ENCODE data around the gene APOLD1. TPM values are rescaled to one million over a fixed set of nuclear protein-coding genes. Genes with fewer than 3 reads are reported as not detected.
"Not testable (repeated sequence)": the region's sequence is repeated elsewhere in the genome, so short reads cannot be mapped to it uniquely, and the experiment has no call there.

Gene APOLD1, protein sequence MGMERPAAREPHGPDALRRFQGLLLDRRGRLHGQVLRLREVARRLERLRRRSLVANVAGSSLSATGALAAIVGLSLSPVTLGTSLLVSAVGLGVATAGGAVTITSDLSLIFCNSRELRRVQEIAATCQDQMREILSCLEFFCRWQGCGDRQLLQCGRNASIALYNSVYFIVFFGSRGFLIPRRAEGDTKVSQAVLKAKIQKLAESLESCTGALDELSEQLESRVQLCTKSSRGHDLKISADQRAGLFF
- total RNA-seq (2022) (5.2 and 5.3 TPM in 2 replicates), Bru-seq, nascent RNA (percentile 63 among the genes with signal in this experiment), BruChase-seq, experiment 1, labeled RNA remaining after a 6-hour chase (percentile 82 among the genes with signal in this experiment), BruChase-seq, experiment 2, labeled RNA remaining after a 2-hour chase (percentile 81 among the genes with signal in this experiment)
- long read RNA-seq, full-length matches to known transcripts, result 3 of 103 reads
- long read RNA-seq, partial matches to known transcripts, result 78 of 103 reads
- long read RNA-seq, other reads (novel, unspliced or antisense), result 22 of 103 reads

DNA sequence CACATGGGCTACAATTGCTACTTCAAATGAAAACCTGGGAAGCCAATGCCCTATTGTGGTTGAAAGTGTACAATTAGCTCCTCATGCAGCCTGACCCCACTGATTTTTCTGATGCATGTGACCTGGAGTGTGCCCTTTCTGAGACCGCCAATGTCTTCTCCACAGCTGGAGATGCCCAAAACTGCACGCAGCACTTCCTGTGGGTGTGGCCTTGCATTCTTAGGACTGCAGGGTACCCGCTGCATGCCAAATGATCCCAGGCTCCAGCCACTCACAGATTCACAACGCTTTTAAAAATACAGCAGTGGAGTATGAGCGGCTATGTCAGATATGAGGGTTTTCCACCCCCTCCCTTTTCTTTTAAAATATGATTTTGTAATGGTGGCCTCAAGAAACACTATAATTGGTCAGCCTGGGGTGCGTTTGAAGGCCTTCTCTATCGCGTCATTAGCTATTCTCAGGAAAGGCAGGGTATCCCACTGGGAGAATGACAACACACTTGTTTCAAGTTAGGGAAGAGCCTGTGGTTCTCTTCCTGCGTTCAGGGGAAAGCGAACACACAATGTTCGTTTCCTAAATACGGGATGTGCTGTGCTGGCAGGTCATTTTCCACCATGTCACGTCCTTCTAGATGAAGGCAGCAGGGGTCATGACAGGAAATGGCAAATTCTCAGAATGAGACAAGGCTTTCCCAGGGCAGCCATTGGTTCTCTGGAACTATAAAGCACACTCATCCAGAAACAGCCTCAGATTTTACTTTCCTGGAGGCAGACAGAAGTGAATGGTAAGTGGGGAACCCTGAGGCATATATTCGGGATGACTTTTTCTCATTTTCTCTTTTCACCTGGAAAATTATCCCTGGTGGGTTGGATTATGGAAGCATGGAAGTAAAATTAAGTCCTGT is at the start of gene APOLD1:
TSS of gene APOLD1 (plus strand) at position 749 of the 904 bp plus-strand sequence. CDS start at position 782, 33 bp downstream.
- no peak for DNase-seq
- CTCF ChIA-PET, result no interaction called here
- Mint-ChIP-seq H3K27me3 (ENCODE audit: unreplicated experiment) (no peaks in the 10 kb centered on the region), H3K4me3 (ENCODE audit: low read depth, unreplicated experiment) (peak within 1 kb of the TSS; percentile 66), H3K27ac (ENCODE audit: unreplicated experiment) (peak within 1 kb of the TSS; percentile 78), H3K4me1 (ENCODE audit: low read depth, unreplicated experiment) (peaks cover 27% of the 10 kb centered on the region), H3K9me3 (ENCODE audit: low read depth, unreplicated experiment) (no peaks in the 10 kb centered on the region), H3K36me3 (ENCODE audit: insufficient read depth, unreplicated experiment) (peaks cover 15% of the 10 kb centered on the region)
- TF ChIP-seq, protein P1, sequence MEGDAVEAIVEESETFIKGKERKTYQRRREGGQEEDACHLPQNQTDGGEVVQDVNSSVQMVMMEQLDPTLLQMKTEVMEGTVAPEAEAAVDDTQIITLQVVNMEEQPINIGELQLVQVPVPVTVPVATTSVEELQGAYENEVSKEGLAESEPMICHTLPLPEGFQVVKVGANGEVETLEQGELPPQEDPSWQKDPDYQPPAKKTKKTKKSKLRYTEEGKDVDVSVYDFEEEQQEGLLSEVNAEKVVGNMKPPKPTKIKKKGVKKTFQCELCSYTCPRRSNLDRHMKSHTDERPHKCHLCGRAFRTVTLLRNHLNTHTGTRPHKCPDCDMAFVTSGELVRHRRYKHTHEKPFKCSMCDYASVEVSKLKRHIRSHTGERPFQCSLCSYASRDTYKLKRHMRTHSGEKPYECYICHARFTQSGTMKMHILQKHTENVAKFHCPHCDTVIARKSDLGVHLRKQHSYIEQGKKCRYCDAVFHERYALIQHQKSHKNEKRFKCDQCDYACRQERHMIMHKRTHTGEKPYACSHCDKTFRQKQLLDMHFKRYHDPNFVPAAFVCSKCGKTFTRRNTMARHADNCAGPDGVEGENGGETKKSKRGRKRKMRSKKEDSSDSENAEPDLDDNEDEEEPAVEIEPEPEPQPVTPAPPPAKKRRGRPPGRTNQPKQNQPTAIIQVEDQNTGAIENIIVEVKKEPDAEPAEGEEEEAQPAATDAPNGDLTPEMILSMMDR (IDR thresholded peaks at IDR 0.05; ENCODE audit: unreplicated experiment), result no peak
- intact Hi-C loops (cut with micrococcal nuclease; ENCODE audit: unreplicated experiment), result loop anchor here (5.0 kb wide), 2 partner anchors 37 to 107 kb away; partner anchors contain the start of gene GPRC5A
- no TSS peak for BruUV-seq (replicated peaks)

DNA sequence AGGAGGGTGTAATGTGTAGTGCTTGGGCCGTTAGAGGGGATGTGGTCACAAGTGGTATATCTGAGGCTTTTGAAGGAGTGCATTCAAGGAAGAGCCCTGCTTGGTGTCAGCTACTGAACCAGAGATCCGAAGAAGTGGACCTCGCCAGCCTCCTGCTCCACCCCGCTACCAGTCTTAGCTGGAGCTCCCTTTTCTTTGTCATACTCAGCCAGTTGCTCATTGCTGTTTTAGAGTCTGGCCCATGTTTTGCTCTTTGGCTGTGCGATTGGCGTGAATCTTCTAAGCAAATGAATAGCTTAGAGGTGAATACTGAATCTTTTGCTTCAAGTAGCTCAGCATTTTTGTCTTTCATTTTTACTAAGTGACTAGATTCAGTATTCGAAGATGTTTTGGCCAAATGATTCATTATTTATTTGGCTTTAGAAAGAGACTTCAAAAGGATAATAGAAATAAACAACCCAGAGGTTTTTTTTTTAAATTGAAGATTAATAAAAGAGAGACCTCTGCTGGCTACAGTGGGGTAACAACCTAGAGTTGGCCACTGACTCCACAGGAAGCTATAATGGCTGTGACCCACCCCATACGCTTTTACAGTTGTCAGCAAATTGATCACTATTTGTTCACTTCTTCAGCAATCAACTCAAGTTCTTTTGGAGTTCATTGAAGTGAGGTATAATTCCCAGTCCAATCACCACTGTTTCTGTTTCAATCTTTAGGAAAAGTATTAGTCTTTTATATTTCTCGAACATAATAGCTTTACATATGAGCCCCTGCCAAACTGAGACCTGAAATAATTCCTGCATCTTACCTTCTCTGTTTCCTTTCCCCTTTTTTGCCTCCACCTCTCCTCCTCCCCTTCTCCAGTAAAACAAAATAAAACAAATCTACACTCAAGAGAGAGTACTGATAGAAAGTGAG is 48.4 kb upstream of the APOLD1 start:
- H3K4me1 Mint-ChIP-seq (ENCODE audit: low read depth, unreplicated experiment), result peaks cover 48% of the 10 kb centered on the region

DNA sequence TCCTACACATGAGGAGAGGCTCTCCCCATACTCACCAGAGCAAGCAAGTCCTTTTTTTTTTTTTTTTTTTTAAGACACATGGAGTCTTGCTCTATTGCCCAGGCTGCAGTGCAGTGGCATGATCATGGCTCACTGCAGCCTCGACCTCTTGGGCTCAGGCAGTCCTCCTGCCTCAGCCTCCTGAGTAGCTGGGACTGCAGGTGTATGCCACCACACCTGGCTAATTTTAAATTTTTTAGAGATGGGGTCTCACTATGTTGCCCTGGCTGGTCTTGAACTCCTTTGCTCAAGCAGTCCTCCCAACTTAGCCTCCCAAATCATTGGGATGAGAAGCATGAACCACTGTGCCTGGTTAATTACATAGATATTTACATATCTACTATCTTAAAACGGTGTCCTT is 47.3 kb upstream of the APOLD1 start:
- BruUV-seq (replicated peaks); intact Hi-C loops (cut with micrococcal nuclease; ENCODE audit: unreplicated experiment); H3K4me3 Mint-ChIP-seq (ENCODE audit: low read depth, unreplicated experiment); DNase-seq; H3K27me3 Mint-ChIP-seq (ENCODE audit: unreplicated experiment); H3K36me3 Mint-ChIP-seq (ENCODE audit: insufficient read depth, unreplicated experiment); H3K27ac Mint-ChIP-seq (ENCODE audit: unreplicated experiment); H3K9me3 Mint-ChIP-seq (ENCODE audit: low read depth, unreplicated experiment): not testable (repeated sequence)
- H3K4me1 Mint-ChIP-seq (ENCODE audit: low read depth, unreplicated experiment), result peaks cover 48% of the 10 kb centered on the region
- CTCF ChIA-PET, result interaction anchor here (1.5 kb wide), 1 partner anchor 21 kb away, joined by 4 read pairs; no protein-coding TSS in a partner anchor

More for the DNA sequence above, 48.4 kb upstream of the APOLD1 start:
- H3K27ac Mint-ChIP-seq (ENCODE audit: unreplicated experiment), result no peak overlapping the region
- H3K36me3 Mint-ChIP-seq (ENCODE audit: insufficient read depth, unreplicated experiment), result no peaks in the 10 kb centered on the region
- H3K4me3 Mint-ChIP-seq (ENCODE audit: low read depth, unreplicated experiment), result no peak overlapping the region
- intact Hi-C loops (cut with micrococcal nuclease; ENCODE audit: unreplicated experiment), result no loop called here
- no peak for DNase-seq
- no TSS peak for BruUV-seq (replicated peaks)
- H3K27me3 Mint-ChIP-seq (ENCODE audit: unreplicated experiment), result no peaks in the 10 kb centered on the region
- no peaks in the 10 kb centered on the region for H3K9me3 Mint-ChIP-seq (ENCODE audit: low read depth, unreplicated experiment)
- TF ChIP-seq, protein P1 (IDR thresholded peaks at IDR 0.05; ENCODE audit: unreplicated experiment), result no peak
- CTCF ChIA-PET, result interaction anchor here (0.6 to 2.0 kb wide), 18 partner anchors 8 to 387 kb away, joined by 3 to 10 read pairs (median 4); partner anchors contain the start of gene MANSC1

DNA sequence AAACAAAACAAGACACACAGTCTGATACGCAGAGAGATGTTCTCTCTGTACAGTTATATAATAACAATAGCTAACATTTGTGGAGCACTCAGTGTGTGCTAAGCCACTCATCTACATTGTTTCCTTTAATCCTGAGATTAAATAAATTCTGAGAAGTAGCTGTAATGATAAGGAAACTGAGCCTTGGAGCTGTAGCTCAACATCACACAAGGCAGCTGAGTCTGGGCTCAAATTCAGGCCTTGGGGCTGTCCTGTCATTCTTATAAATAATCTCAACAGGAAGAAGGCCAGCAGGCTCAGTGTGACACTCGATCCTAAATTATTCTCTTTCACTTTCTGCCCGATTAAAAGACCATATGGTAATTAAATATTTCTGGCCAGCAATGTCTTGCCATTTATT is 43.8 kb upstream of the APOLD1 start:
- Mint-ChIP-seq H3K4me3 (ENCODE audit: low read depth, unreplicated experiment) (peak overlapping the region; percentile 10), H3K27ac (ENCODE audit: unreplicated experiment) (no peak overlapping the region), H3K27me3 (ENCODE audit: unreplicated experiment) (no peaks in the 10 kb centered on the region), H3K36me3 (ENCODE audit: insufficient read depth, unreplicated experiment) (no peaks in the 10 kb centered on the region), H3K9me3 (ENCODE audit: low read depth, unreplicated experiment) (no peaks in the 10 kb centered on the region), H3K4me1 (ENCODE audit: low read depth, unreplicated experiment) (peaks cover 45% of the 10 kb centered on the region)
- intact Hi-C loops (cut with micrococcal nuclease; ENCODE audit: unreplicated experiment), result loop anchor here (5.0 kb wide), 1 partner anchor 36 kb away; no protein-coding TSS in a partner anchor
- no peak for DNase-seq
- BruUV-seq (replicated peaks), result no TSS peak
- CTCF ChIA-PET, result interaction anchor here (0.5 to 0.9 kb wide), 3 partner anchors 8 to 590 kb away, joined by 4 read pairs; no protein-coding TSS in a partner anchor
- TF ChIP-seq, protein P1 (IDR thresholded peaks at IDR 0.05; ENCODE audit: unreplicated experiment), result no peak

Measured in Calu3 (cell line).